Fibroblast of skin of right biceps (primary cell): ENCODE results near the gene CNOT6.
A peak's percentile ranks its signal among the peaks of the same experiment; 100 is the strongest.
"Not testable (repeated sequence)": the region's sequence is repeated elsewhere in the genome, so short reads cannot be mapped to it uniquely, and the experiment has no call there.

Experiments
- DNase-seq: peaks from one replicate; pipeline ENCODE4 v3.0.0-alpha.2; 2013

CNOT6 gene

DNA sequence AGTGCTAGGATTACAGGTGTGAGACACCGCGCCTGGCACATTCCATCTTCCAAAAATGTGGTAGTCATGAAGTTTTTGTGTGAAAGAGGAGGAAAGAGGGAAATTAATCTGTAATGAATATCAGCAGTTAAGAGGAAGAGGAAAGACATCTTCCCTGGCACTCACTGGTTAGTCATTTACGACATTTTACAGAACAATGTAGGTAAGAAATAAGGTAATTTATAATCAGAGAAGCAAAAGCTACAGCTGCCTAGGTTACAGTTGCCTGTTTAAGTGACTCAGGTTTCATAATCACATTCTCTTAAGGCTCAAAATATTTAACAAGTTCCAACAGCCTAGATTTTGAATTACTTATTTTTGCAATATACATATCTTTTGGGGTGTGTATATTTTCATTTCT is 26.9 kb downstream of the CNOT6 start:
- DNase-seq, result no peak

DNA sequence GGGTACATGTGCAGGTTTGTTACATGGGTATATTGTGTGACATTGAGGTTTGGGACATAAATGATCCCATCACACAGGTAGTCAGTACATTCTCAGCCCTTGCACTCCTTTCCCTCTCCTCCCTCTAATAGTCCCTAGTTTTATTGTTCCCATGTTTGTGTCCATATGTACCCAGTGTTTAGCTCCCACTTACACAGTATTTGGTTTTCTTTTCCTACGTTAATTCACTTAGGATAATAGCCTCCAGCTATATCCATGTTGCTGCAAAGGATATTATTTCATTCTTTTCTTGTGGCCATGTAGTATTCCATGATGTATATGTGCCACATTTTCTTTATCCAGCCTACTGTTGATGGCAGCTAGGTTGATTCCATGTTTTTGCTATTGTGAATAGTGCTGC is 27.4 kb downstream of the CNOT6 start:
- no peak for DNase-seq

DNA sequence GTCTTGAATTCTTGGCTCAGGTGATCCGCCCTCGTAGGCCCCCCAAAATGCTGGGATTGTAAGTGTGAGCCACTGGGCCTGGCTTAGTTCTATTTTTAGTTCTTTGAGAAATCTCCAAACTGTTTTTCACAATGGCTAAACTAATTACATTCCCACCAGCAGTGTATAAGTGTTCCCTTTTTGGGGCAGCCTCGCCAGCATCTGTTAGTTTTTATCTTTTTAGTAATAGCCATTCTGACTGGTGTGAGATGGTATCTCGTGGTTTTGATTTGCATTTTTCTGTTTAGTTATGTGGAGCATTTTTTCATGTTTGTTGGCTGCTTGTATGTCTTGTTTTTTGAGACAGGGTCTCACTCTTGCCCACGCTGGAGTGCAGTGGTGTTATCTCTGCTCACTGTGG is 28.2 kb downstream of the CNOT6 start:
- DNase-seq, result peak; percentile 56

DNA sequence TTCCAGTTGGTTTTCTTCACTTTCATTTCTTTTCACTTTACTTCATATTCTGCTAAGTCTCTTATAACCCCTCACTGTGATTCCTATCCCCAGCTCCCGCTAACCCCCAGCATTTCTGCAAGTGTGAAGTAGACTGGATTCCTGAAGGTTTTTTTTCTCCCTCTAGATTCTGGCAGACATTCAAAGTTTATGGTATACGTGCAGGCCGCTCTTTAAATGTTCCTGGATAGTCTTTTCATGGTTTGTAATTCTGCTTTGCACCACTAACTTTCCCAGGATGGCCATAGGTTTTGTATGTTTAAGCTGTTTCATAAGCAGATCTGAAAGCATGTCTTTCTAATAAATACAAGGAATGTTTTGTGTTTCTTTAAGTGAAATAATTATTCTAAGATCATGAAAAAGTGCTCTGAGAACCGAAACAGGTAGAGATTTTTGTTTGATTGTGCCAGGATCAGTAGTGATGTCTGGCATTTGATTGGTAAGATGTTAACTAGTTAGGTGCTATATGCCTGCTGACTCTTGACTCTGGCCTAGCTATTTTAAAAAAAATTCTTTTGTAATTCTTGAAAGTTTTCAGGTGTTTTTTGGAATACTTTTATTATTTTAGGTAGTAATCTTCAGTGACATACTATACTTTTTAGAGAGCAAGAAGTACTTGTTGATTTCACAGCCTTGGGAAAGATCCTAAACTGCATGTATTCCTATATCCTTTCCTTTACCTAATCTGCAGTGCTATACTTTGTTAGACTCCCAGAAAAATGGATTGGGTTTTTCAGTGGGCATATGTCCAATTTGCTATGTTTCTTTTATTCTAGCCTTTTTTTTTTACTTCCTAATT is 29.7 kb downstream of the CNOT6 start:
- DNase-seq, result peak; percentile 63

DNA sequence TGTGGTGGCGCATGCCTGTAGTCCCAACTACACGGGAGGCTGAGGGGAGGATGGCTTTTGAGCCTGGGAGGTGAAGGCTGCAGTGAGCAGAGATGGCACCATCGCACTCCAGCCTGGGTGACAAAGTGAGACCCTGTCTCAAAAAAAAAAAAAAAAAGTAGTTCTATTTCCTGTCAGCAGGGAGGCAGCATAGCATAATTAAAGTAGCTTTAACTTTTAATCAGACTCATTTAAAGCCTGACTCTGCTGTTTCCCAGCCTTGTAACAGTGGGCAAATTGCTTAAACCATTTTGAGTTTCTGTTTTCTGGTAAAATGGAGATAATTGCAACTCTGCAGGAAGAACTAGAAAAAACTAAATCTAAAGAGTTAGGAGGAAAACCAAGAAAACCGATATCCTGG is 31.2 kb downstream of the CNOT6 start:
- no peak for DNase-seq

DNA sequence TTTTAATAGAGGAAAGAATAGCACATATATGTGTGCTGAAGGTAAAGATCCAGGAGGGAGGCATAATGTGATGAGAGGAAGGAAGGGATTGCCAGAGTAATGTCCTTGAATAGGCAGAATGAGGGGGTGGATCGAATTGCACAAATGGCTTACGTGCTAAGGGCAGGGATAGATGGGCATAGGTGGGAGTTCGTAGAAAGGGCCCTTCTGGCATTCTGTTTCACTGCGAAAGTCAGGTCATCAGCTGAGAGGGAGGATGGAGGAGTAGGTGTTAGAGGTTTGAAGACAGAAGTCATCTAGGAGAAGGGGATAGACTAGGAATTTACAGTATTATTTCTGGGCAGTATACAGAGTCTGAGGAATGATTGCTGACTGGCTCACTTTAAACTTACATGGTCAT is 32.1 kb downstream of the CNOT6 start:
- no peak for DNase-seq

DNA sequence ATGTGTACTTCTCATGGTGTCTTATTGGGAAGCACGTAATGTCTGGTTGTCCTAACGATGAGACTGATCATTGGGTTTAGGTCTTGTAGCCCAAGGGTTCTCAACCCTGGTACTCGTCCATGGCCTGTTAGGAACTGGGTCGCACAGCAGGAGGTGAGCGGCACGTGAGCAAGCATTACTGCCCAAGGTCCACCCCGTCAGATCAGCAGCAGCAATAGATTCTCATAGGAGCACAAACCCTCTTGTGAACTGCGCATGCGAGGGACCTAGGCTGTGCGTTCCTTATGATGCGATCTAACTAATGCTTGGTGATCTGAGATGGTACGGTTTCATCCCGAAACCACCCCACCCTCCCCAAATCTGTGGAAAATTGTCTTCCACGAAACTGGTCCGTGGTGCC is 33.5 kb downstream of the CNOT6 start:
- no peak for DNase-seq

DNA sequence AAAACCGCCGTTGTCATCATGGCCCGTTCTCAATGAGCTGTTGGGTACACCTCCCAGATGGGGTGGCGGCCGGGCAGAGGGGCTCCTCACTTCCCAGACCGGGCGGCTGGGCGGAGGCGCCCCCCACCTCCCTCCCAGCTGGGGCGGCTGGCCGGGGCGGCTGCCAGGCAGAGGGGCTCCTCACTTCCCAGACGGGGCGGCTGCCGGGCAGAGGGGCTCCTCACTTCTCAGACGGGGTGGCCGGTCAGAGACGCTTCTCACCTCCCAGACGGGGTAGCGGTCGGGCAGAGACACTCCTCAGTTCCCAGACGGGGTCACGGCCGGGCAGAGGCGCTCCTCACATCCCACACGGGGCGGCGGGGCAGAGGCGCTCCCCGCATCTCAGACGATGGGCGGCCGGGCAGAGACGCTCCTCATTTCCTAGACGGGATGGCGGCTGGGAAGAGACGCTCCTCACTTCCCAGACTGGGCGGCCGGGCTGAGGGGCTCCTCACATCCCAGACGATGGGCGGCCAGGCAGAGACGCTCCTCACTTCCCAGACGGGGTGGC is 36.9 kb downstream of the CNOT6 start:
- not testable (repeated sequence) for DNase-seq

DNA sequence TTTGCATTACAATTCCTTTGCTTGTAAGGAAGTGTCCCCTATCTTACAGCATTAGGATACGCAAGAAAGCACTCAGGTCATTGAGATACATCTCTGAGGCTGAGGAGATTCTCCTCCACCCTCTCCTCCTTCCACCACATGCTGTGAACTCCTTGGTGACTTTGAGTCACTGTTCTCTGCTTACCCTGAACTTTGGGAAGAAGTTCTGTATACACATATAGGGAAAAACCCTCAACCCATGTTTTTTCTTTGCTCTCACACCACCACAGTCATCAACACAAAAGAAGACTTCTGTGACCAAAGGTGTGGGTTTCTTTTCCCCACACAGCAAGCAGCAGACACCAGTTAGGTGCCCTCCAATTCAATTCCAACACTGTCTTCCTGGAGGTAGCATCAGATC is 38.1 kb downstream of the CNOT6 start:
- DNase-seq, result no peak

DNA sequence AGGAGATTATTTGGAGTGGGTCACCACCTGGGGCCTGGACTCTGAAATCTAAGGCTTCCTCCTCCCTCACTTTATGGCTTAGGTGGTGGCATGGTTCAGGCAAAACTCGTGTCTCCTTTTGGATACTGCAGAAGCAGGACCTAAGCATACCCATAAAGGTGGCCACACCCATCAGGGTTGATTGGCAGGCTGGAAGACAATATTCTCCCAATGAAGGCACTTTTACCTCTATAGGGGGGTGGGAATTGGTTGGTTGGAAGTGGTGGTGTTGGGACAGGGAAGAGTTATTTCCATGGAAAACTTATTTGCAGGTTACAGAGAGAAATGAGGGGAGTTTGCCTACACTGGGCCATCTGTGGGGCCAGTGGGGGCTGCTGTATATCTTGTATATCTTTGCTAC is 39.7 kb downstream of the CNOT6 start:
- no peak for DNase-seq

DNA sequence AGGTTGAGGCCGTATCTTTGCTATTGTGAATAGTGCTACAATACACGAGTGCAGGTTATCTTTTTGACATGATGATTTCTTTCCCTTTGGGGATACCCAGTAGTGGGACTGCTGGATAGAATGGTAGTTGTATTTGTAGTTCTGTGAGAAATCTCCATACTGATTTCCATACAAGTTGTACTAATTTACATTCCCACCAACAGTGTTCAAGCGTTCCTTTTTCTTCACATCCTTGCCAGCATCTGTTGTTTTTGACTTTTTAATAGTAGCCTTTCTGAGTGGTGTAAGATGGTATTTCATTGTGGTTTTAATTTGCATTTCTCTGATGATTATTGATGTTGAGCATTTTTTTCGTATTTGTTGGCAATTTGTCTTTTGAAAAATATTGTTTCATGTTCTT is 41.4 kb downstream of the CNOT6 start:
- no peak for DNase-seq

DNA sequence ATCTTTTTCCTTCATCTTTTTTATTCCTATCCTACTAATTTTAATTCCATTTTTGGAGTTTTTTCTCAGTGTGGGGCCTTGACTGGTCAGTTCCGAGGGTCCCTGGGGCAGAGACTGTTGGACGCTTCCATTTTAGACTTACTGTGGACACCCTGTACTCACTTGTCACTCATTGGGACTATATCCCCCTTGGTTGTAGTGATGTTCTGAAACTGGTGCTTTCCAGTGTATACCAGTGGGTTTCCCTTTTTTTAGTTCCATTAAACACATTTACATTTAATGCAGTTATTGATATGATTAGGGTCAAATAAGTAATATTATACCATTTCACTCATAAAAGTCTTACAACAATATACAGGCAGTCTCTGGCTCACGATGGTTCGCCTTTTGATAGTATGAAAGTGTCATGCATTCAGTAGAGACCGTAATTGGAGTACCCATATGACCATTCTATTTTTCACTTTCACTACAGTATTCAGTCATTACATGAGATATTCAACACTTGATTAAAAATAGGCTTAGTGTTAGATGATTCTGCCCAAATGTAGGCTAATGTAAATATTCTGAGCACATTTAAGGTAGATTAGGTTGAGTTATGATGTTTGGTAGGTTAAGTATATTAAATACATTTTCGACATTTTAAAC is 46.0 kb downstream of the CNOT6 start:
- no peak for DNase-seq

DNA sequence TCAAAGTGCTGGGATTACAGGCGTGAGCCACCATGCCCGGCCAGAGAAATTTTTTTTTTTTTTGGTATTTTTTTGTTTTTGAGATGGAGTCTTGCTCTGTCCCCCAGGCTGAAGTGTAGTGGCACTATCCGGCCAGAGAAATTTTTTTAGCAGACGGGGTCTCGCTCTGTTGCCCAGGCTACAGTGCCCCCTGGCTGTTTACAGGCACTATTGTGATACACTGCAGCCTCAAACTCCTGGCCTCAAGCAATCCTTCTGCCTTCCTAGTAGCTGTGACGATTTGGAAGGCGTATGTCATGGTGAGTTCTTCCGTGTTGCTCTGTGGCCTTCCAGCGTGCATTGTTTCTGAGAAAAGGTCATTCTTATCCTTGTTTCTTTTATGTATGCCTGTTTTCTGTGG is 47.5 kb downstream of the CNOT6 start:
- DNase-seq, result no peak

DNA sequence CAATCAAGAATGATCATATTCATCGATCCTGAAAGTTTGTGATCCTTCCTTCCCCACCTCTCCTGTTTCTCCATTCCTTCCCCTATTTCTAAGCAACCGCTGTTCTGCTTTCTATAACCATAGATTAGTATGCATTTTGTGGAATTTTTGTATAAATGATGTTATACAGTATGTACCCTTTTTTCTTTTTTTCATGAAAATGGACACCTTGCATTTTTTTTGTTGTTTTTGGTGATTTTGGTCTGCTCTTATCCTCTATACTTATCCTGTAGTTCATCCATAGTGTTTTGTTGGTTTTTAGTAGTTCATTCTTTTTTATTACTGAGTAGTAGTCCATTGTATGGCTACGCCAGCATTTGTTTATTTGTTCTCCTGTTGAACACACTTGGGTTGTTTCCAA is 51.1 kb downstream of the CNOT6 start:
- DNase-seq, result no peak

DNA sequence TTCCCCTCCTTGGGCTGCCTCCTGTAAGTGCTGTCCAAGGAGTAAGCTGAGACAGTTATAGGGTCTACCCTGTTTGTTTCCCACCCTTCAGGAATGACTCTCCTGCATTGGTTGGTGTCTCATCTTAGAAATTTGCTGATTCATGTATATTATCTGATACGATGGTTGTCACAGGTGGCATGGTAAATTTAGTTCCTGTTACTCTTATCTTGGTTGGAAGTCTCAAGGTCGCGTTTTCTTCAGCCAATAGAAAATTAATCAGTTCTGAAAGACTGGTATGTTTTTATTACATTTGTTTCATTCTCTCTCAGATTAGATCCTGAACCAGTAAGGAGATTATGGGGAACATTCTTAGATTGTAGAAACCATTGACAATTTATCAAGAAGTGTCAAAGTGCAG is 54.4 kb downstream of the CNOT6 start:
- DNase-seq, result no peak

DNA sequence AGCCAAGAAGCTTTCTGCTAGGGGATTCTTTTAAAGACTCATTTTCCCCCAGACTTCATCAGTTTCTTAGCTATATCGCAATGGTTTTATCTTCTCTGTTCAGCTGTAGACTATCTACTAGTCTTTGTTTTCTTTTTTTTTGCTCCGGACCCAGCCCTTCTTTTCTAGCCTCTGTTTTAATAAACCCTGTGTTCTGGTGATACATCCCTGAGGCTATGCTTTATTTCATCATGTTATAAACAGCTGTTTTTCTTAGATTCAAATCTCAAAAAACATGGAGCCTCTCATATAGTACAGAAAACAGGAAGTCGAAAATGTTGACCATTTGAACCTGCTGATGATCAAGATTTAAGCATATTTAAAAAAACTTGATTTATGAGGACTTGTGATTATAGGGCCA is 59.4 kb downstream of the CNOT6 start:
- no peak for DNase-seq

DNA sequence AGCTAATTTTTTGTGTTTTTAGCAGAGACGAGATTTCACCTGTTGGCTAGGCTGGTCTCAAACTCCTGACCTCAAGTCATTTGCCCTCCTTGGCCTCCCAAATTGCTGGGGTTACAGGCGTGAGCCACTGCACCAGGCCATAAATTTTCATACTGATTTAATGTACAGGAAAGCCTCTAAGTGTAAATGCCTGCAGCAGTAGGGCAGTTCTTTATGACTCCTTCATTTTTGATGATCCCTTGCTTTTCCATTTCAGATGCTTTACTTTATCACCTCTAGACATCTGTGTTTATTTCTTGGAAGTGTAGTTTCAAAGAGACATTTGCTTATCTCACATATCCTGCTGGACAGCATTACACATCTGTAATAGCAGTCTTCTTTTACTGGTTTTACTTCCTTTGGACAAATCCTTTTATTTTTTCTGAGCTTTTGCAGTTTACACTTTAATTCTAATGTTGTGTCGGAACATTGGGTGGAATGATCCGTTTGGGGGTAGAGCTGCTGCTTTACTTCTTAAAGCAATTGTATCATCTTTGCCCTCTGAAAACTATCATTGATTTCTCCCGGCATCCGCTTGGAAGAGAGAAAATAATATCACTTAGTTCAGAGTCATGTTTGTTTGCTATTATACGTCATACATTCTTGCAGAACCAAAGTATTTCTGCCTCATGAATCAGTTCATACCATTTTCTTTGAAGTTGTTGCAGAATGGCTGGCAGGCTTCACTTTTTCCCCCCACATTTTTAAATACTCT is 61.2 kb downstream of the CNOT6 start:
- DNase-seq, result peak; percentile 3

DNA sequence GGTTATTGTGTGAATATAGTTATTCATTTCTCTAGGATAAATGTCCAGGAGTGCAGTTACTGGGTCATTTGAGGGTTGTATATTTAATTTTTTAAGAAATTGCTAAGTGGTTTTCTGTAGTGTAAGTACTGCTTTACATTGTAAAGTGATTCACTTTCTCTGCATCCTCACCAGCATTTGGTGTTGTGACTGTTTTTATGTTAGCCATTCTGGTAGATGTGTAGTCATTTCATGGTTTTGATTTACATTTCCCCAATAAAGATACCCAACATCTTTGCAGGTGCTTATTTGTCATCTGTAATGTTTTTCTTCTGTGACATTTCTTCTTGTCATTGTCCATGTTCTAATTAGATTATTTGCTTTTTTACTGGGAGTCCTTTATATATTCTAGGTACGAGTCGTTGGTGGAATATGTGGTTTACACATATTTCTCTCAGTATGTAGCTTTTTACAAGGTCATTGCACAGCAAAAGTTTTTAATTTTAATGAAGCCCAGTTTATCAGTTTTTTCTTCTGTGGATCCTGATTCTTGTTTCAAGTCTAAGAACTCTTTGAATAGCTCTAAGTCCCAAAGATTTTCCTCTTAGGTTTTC is 63.1 kb downstream of the CNOT6 start:
- peak; percentile 30 for DNase-seq

DNA sequence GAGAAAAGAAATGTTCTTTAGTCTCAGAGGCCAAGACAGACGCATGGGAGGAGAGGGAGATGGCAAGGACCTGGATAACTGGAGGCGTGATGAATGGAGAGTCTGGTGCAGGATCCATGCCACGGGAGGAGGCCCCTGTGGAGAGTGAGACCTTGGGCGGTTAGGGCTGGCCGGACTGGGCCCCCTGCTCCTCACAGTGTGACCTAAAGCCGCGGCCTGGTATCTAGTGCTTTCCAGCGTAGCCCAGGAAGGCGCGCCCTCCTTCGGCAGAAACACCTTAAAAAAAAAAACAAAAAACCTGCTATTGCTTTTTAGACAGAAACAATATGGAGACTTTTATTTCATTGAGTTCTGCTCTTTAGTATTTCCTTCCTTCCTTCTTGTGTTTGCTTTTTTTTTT is 64.1 kb downstream of the CNOT6 start:
- DNase-seq, result no peak

DNA sequence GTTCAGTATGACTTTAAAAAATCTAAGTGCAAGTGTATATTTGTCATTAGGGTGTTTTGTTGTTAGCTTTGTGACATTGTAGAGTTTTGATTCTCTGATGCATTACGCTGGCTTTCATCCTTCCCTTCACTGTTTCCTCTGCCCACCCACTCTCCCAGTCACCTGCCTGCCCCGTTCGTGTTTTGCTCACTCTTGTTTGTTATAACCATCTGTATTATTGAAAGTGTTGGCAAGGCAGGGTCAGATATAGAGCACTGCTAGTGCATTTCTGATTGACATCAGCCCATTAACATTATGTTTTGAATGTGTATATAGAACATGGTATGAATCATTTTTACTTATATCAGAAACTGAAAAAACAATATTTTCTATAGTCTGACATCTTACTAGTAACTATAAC is 69.8 kb downstream of the CNOT6 start:
- DNase-seq, result no peak

DNA sequence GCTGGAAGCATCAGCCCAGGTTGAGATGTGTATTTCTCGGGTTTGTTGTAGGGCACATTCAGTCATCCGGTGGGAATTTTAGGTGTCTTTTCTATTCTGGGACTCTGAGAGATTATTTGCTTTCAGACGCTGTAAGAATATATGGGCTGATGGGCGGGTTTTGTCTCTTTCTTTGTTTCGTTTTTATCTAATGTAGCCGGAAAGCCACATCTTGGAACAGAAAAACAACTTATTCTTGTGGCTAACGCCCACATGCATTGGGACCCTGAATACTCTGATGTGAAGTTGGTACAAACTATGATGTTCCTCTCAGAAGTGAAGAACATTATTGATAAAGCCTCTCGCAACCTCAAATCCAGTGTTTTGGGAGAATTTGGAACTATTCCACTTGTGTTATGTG is 74.7 kb downstream of the CNOT6 start:
- DNase-seq, result no peak

DNA sequence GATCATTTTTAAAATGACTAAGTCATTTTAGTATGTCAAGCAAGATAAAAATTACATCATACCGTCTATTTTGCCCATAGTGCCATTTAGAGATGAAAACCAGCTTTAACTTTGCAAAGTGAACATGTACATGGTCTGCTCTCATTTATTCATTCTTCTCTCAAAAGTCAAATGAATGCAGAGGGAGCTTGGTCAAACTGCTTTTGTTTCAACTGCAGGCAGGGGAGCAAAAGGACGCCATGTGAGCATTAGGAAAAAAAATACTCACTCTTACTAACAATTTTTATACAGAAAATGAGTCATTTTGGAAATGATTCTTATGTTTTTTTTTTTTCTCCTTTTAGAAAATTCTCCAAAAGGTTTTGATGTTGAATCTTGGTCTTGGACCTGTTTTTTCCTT is 81.4 kb downstream of the CNOT6 start:
- DNase-seq, result no peak

DNA sequence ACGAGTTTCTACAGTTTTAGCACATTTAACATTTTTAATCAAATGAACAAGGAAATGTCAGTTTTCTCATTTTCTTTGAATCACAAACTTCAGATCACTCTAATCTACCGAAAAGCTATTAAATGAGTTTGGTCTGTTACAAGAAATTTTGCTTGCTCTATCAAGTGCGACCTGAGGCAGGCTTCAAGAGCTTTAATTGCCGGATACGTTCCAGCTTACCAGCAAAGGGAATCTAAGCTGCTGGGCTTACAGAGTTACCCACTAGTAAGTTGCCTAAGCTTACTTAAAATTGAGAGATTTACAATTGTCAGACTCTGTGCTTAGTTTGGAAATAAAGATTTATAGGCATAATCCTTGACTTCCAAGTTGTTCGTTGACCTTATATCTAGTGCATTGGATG is 86.5 kb downstream of the CNOT6 start:
- DNase-seq, result no peak
